Skeletal muscle tissue (tissue), 4 donors: ENCODE results near the gene UTP18. TPM values are rescaled to one million over a fixed set of nuclear protein-coding genes. Genes with fewer than 3 reads are reported as not detected.

Source experiments
- H3K27ac ChIP-seq: one replicate; pipeline ENCODE4 v1.7.0; 2013; ENCODE audit warnings: mild to moderate bottlenecking, low read depth, low read length, inconsistent platforms
- H3K27me3 ChIP-seq, 3 donors: one replicate each; pipeline ENCODE4 v1.7.0; 2013; ENCODE audit warnings: low read length in 3 of 3; ENCODE audit not compliant: control insufficient read depth in 3 of 3, insufficient read depth in 3 of 3
- H3K36me3 ChIP-seq, 3 donors: one replicate each; pipeline ENCODE4 v1.7.0; 2013; ENCODE audit warnings: low read length in 3 of 3; ENCODE audit not compliant: control insufficient read depth in 3 of 3, insufficient read depth in 3 of 3
- H3K4me1 ChIP-seq, 3 donors: one replicate each; pipeline ENCODE4 v1.7.0; 2013; ENCODE audit warnings: low read length in 3 of 3, mild to moderate bottlenecking in 3 of 3; ENCODE audit not compliant: control insufficient read depth in 3 of 3, insufficient read depth in 3 of 3
- H3K4me3 ChIP-seq, 3 donors: one replicate each; pipeline ENCODE4 v1.7.0; 2013; ENCODE audit warnings: low read length in 3 of 3
- H3K9ac ChIP-seq, 3 donors: one replicate each; pipeline ENCODE4 v1.7.0; 2013; ENCODE audit warnings: low read length in 3 of 3, mild to moderate bottlenecking in 3 of 3, moderate library complexity in 2 of 3, low read depth in 1 of 3
- H3K9me3 ChIP-seq, 3 donors: one replicate each; pipeline ENCODE4 v1.7.0; 2013; ENCODE audit warnings: low read length in 3 of 3; ENCODE audit not compliant: control insufficient read depth in 3 of 3
- total RNA-seq: library from RNA; depleted of rRNA; stranded (reverse); fragments of >200 nt; gene quantifications from one replicate; pipeline ENCODE4 v1.2.3, GENCODE V29; 2014
- donor health status: Osteomylitis.

The UTP18 gene
- total RNA-seq, 1 donor from 2014 or later: 24.0 TPM

- Histone ChIP-seq H3K36me3 (no peaks in the 10 kb centered on the region), H3K9me3 (no peaks in the 10 kb centered on the region), H3K27ac (no peak overlapping the region), H3K27me3 (no peaks in the 10 kb centered on the region), H3K9ac (no peak overlapping the region), H3K4me1 (no peaks in the 10 kb centered on the region), H3K4me3 (no peak overlapping the region)
These were observed 26.2 kb upstream of the UTP18 start for GRCh38 chr17:51234162-51234561.

GRCh38 chr17:51238255-51238887, 22.0 kb upstream of the UTP18 start:
- Histone ChIP-seq H3K36me3 (no peaks in the 10 kb centered on the region), H3K9ac (no peak overlapping the region)

GRCh38 chr17:51240275-51240674, 20.1 kb upstream of the UTP18 start:
- no peaks in the 10 kb centered on the region for H3K36me3 ChIP-seq
- H3K27me3 ChIP-seq: no peaks in the 10 kb centered on the region
- H3K4me3 ChIP-seq: no peak overlapping the region
- H3K9ac ChIP-seq: no peak overlapping the region
- H3K4me1 ChIP-seq: no peaks in the 10 kb centered on the region
- H3K27ac ChIP-seq: no peak overlapping the region
- no peaks in the 10 kb centered on the region for H3K9me3 ChIP-seq

More at GRCh38 chr17:51238255-51238887, 22.0 kb upstream of the UTP18 start:
- Histone ChIP-seq H3K4me1 (no peaks in the 10 kb centered on the region), H3K27ac (no peak overlapping the region), H3K27me3 (no peaks in the 10 kb centered on the region), H3K4me3 (no peak overlapping the region), H3K9me3 (no peaks in the 10 kb centered on the region)

GRCh38 chr17:51244041-51244440, 16.3 kb upstream of the UTP18 start:
- no peak overlapping the region for H3K9ac ChIP-seq
- H3K27me3 ChIP-seq: no peaks in the 10 kb centered on the region
- H3K4me1 ChIP-seq: no peaks in the 10 kb centered on the region
- no peak overlapping the region for H3K4me3 ChIP-seq
- no peaks in the 10 kb centered on the region for H3K36me3 ChIP-seq
- no peaks in the 10 kb centered on the region for H3K9me3 ChIP-seq
- H3K27ac ChIP-seq: no peak overlapping the region

GRCh38 chr17:51245535-51245934, 14.8 kb upstream of the UTP18 start:
- no peaks in the 10 kb centered on the region for H3K9me3 ChIP-seq
- no peaks in the 10 kb centered on the region for H3K36me3 ChIP-seq
- H3K9ac ChIP-seq: no peak overlapping the region
- no peak overlapping the region for H3K4me3 ChIP-seq
- H3K27ac ChIP-seq: no peak overlapping the region
- H3K27me3 ChIP-seq: no peaks in the 10 kb centered on the region
- H3K4me1 ChIP-seq: no peaks in the 10 kb centered on the region

- no peaks in the 10 kb centered on the region for H3K27me3 ChIP-seq
- H3K4me3 ChIP-seq: no peak overlapping the region
- peaks cover 0 to 4% (median 0%) of the 10 kb centered on the region in 3 donors for H3K36me3 ChIP-seq
- H3K4me1 ChIP-seq: no peaks in the 10 kb centered on the region
- H3K9me3 ChIP-seq: no peaks in the 10 kb centered on the region
- no peak overlapping the region for H3K9ac ChIP-seq
- no peak overlapping the region for H3K27ac ChIP-seq
These were observed 10.0 kb upstream of the UTP18 start for GRCh38 chr17:51250314-51250840.

- Histone ChIP-seq H3K4me3 (no peak overlapping the region), H3K9me3 (no peaks in the 10 kb centered on the region), H3K27me3 (no peaks in the 10 kb centered on the region), H3K27ac (no peak overlapping the region), H3K36me3 (peaks cover 0 to 4% (median 0%) of the 10 kb centered on the region in 3 donors), H3K4me1 (no peaks in the 10 kb centered on the region), H3K9ac (no peak overlapping the region)
These were observed 9.3 kb upstream of the UTP18 start for GRCh38 chr17:51251010-51251409.

GRCh38 chr17:51255673-51256072, 4.7 kb upstream of the UTP18 start:
- no peak overlapping the region for H3K27ac ChIP-seq
- no peak overlapping the region for H3K4me3 ChIP-seq

GRCh38 chr17:51256101-51256500, 4.2 kb upstream of the UTP18 start:
- H3K36me3 ChIP-seq: peaks cover 0 to 8% (median 0%) of the 10 kb centered on the region in 3 donors
- no peak overlapping the region for H3K27ac ChIP-seq
- no peaks in the 10 kb centered on the region for H3K9me3 ChIP-seq
- H3K9ac ChIP-seq: no peak overlapping the region
- no peak overlapping the region for H3K4me3 ChIP-seq
- peaks cover 14 to 24% (median 19%) of the 10 kb centered on the region in 3 donors for H3K4me1 ChIP-seq
- H3K27me3 ChIP-seq: no peaks in the 10 kb centered on the region

More at GRCh38 chr17:51255673-51256072, 4.7 kb upstream of the UTP18 start:
- H3K9me3 ChIP-seq: no peaks in the 10 kb centered on the region
- H3K27me3 ChIP-seq: no peaks in the 10 kb centered on the region
- H3K36me3 ChIP-seq: peaks cover 0 to 8% (median 0%) of the 10 kb centered on the region in 3 donors
- H3K4me1 ChIP-seq: peaks cover 13 to 22% (median 18%) of the 10 kb centered on the region in 3 donors
- no peak overlapping the region for H3K9ac ChIP-seq

GRCh38 chr17:51257150-51258081, 2.9 kb upstream of the UTP18 start:
- H3K9ac ChIP-seq: peak overlapping the region in 1 of 3 donors; percentile 43
- H3K9me3 ChIP-seq: no peaks in the 10 kb centered on the region
- no peaks in the 10 kb centered on the region for H3K27me3 ChIP-seq
- no peak overlapping the region for H3K4me3 ChIP-seq
- H3K4me1 ChIP-seq: peaks cover 23 to 34% (median 28%) of the 10 kb centered on the region in 3 donors
- H3K27ac ChIP-seq: no peak overlapping the region
- H3K36me3 ChIP-seq: peaks cover 0 to 6% (median 0%) of the 10 kb centered on the region in 3 donors
